ENCODE measurements around the gene JAZF1. TPM values are rescaled to one million over a fixed set of nuclear protein-coding genes. Genes with fewer than 3 reads are reported as not detected.

The JAZF1 gene
- total and polyA plus RNA-seq, 4 donors = 5.2 to 16.5 (median 10.7) TPM

DNA sequence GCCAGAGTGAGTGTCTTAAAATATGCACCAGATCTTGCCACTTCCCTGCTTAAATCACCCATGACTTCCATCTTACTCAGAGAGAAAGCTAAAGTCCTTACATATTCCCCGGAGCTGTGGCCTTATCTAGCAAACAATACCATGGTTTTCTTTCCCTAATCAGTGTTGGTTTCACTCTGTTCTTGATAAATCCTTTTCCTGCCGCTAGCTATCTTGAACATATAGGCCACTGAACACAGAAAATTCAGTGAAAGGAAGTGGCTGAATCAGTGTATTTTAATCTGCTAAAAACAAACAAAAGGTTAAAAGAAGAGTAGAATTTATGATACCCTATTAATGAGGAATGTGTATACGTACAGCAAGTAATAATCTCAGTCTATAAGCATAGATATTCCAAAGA lies 42.0 kb upstream of the JAZF1 start:
- H3K9ac ChIP-seq (ENCODE audit: insufficient read depth in 1 of 2, low read length in 2 of 2) = no peak overlapping the region
- TF ChIP-seq, protein P1, sequence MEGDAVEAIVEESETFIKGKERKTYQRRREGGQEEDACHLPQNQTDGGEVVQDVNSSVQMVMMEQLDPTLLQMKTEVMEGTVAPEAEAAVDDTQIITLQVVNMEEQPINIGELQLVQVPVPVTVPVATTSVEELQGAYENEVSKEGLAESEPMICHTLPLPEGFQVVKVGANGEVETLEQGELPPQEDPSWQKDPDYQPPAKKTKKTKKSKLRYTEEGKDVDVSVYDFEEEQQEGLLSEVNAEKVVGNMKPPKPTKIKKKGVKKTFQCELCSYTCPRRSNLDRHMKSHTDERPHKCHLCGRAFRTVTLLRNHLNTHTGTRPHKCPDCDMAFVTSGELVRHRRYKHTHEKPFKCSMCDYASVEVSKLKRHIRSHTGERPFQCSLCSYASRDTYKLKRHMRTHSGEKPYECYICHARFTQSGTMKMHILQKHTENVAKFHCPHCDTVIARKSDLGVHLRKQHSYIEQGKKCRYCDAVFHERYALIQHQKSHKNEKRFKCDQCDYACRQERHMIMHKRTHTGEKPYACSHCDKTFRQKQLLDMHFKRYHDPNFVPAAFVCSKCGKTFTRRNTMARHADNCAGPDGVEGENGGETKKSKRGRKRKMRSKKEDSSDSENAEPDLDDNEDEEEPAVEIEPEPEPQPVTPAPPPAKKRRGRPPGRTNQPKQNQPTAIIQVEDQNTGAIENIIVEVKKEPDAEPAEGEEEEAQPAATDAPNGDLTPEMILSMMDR (IDR thresholded peaks at IDR 0.05; ENCODE audit: control extremely low read depth, extremely low read depth) = no peak
- H3K4me3 ChIP-seq = no peak overlapping the region
- no peaks in the 10 kb centered on the region for H3K36me3 ChIP-seq (ENCODE audit: control insufficient read depth in 4 of 4, insufficient read depth in 4 of 4, low read length in 4 of 4)
- DNase-seq (no peak), ATAC-seq (ENCODE audit: insufficient read depth, low FRiP score) (no peak)
- H3K4me1 ChIP-seq (ENCODE audit: control insufficient read depth in 5 of 5, insufficient read depth in 5 of 5, low read length in 5 of 5) = no peaks in the 10 kb centered on the region
- peaks cover 0 to 4% (median 0%) of the 10 kb centered on the region in 4 donors for H3K9me3 ChIP-seq (ENCODE audit: control insufficient read depth in 4 of 4, insufficient read depth in 3 of 4, low read length in 3 of 4)
- H3K27ac ChIP-seq (ENCODE audit: low read depth in 1 of 2, low read length in 1 of 2) = no peak overlapping the region
- H3K27me3 ChIP-seq (ENCODE audit: control insufficient read depth in 3 of 3, insufficient read depth in 3 of 3, low read length in 2 of 3) = no peaks in the 10 kb centered on the region
- 43 to 48% methylated on average over 3 of the region's 3 CpGs for WGBS, 2 donors

DNA sequence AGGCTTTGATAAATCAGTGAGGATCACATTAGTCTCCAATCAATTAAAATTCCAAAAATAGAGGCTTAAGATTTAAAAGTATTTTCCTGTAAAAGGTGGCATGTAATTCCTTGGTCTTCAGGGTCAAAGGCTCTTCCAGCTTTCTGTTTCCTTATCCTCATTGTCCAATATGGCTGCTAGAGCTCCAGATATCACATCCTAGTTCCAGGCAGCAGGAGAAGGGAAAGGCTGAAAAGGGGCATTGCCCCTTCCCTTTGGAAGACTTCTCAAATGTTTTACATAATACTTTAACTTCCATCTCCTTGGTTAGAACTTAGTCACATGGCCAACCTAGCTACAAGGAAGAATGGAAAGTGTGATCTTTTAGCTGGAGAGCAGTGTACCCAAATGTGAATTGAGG lies 39.2 kb upstream of the JAZF1 start:
- ATAC-seq (ENCODE audit: insufficient read depth, low FRiP score) (no peak), DNase-seq (no peak)
- Histone ChIP-seq H3K4me1 (ENCODE audit: control insufficient read depth in 5 of 5, insufficient read depth in 5 of 5, low read length in 5 of 5) (peaks cover 0 to 3% (median 0%) of the 10 kb centered on the region in 5 donors), H3K27me3 (ENCODE audit: control insufficient read depth in 3 of 3, insufficient read depth in 3 of 3, low read length in 2 of 3) (no peaks in the 10 kb centered on the region), H3K4me3 (no peak overlapping the region), H3K36me3 (ENCODE audit: control insufficient read depth in 4 of 4, insufficient read depth in 4 of 4, low read length in 4 of 4) (no peaks in the 10 kb centered on the region), H3K9me3 (ENCODE audit: control insufficient read depth in 4 of 4, insufficient read depth in 3 of 4, low read length in 3 of 4) (peaks cover 0 to 4% (median 0%) of the 10 kb centered on the region in 4 donors), H3K9ac (ENCODE audit: insufficient read depth in 1 of 2, low read length in 2 of 2) (no peak overlapping the region), H3K27ac (ENCODE audit: low read depth in 1 of 2, low read length in 1 of 2) (no peak overlapping the region)
- TF ChIP-seq, protein P1 (IDR thresholded peaks at IDR 0.05; ENCODE audit: control extremely low read depth, extremely low read depth) = no peak

DNA sequence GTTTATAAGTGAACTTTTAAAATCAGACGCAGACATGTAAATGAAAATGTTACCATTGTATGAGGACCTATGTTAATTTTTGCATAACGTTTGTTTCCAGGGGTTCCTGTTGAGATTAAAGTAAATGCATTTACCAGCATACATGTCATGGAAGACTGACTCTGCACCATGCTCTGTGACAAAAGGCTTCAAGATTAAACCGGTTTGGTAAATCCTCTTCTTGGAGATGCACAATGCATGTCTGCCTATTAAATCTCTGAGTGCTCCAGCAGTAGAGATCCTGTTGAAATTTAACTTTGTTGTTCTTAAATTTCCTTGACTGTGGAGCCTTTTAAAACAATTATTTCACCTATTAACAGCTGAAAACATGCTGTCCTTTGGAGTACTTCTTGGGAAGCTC lies 36.5 kb upstream of the JAZF1 start:
- H3K36me3 ChIP-seq (ENCODE audit: control insufficient read depth in 4 of 4, insufficient read depth in 4 of 4, low read length in 4 of 4) = no peaks in the 10 kb centered on the region
- H3K9me3 ChIP-seq (ENCODE audit: control insufficient read depth in 4 of 4, insufficient read depth in 3 of 4, low read length in 3 of 4) = peaks cover 0 to 4% (median 0%) of the 10 kb centered on the region in 4 donors
- TF ChIP-seq, protein P1 (IDR thresholded peaks at IDR 0.05; ENCODE audit: control extremely low read depth, extremely low read depth) = no peak
- no peak overlapping the region for H3K27ac ChIP-seq (ENCODE audit: low read depth in 1 of 2, low read length in 1 of 2)
- no peak overlapping the region for H3K4me3 ChIP-seq
- H3K4me1 ChIP-seq (ENCODE audit: control insufficient read depth in 5 of 5, insufficient read depth in 5 of 5, low read length in 5 of 5) = peaks cover 0 to 3% (median 0%) of the 10 kb centered on the region in 5 donors
- H3K27me3 ChIP-seq (ENCODE audit: control insufficient read depth in 3 of 3, insufficient read depth in 3 of 3, low read length in 2 of 3) = no peaks in the 10 kb centered on the region
- ATAC-seq (ENCODE audit: insufficient read depth, low FRiP score) (no peak), DNase-seq (no peak)
- no peak overlapping the region for H3K9ac ChIP-seq (ENCODE audit: insufficient read depth in 1 of 2, low read length in 2 of 2)
- WGBS, 2 donors = 65 to 81% methylated on average over 3 of the region's 3 CpGs

- ATAC-seq (ENCODE audit: insufficient read depth, low FRiP score) = no peak
- TF ChIP-seq, protein P1 (IDR thresholded peaks at IDR 0.05; ENCODE audit: control extremely low read depth, extremely low read depth) = no peak
- H3K36me3 ChIP-seq (ENCODE audit: control insufficient read depth in 4 of 4, insufficient read depth in 4 of 4, low read length in 4 of 4) = no peaks in the 10 kb centered on the region
- no peaks in the 10 kb centered on the region for H3K9me3 ChIP-seq (ENCODE audit: control insufficient read depth in 4 of 4, insufficient read depth in 3 of 4, low read length in 3 of 4)
- 97 to 100% methylated on average over 1 of the region's 1 CpG for WGBS, 2 donors
- no peak overlapping the region for H3K4me3 ChIP-seq
- H3K9ac ChIP-seq (ENCODE audit: insufficient read depth in 1 of 2, low read length in 2 of 2) = no peak overlapping the region
- no peak for DNase-seq
- peaks cover 0 to 4% (median 0%) of the 10 kb centered on the region in 3 donors for H3K27me3 ChIP-seq (ENCODE audit: control insufficient read depth in 3 of 3, insufficient read depth in 3 of 3, low read length in 2 of 3)
- no peak overlapping the region for H3K27ac ChIP-seq (ENCODE audit: low read depth in 1 of 2, low read length in 1 of 2)
- no peaks in the 10 kb centered on the region for H3K4me1 ChIP-seq (ENCODE audit: control insufficient read depth in 5 of 5, insufficient read depth in 5 of 5, low read length in 5 of 5)
Measured at GRCh38 chr7:28211006-28211405, 30.4 kb upstream of the JAZF1 start.

Measured in lung (tissue), 12 donors.